Type B pancreatic cell (in vitro differentiated cells): ENCODE data around the gene AGT. TPM values are rescaled to one million over a fixed set of nuclear protein-coding genes. Genes with fewer than 3 reads are reported as not detected.

Experiments
- DNase-seq: peaks from one replicate; pipeline ENCODE4 v3.0.0; 2021; ENCODE audit warnings: mixed read lengths; ENCODE audit not compliant: unreplicated experiment; ENCODE audit errors: extremely low spot score
- H3K27ac Mint-ChIP-seq: 2 replicates; pipeline ENCODE4 v1.8.0; 2021; ENCODE audit warnings: mild to moderate bottlenecking, mixed read lengths
- H3K27me3 Mint-ChIP-seq: 2 replicates; pipeline ENCODE4 v1.8.0; 2021; ENCODE audit warnings: mixed read lengths
- H3K36me3 Mint-ChIP-seq: 2 replicates; pipeline ENCODE4 v1.8.0; 2021; ENCODE audit warnings: mixed read lengths
- H3K4me1 Mint-ChIP-seq: one replicate; pipeline ENCODE4 v1.8.0; 2021; ENCODE audit warnings: mixed read lengths; ENCODE audit not compliant: unreplicated experiment
- H3K4me3 Mint-ChIP-seq: 2 replicates; pipeline ENCODE4 v1.8.0; 2021; ENCODE audit warnings: mild to moderate bottlenecking, mixed read lengths
- H3K9me3 Mint-ChIP-seq: 2 replicates; pipeline ENCODE4 v1.8.0; 2021; ENCODE audit warnings: mixed read lengths
- CTCF ChIP-seq: fragments of 200-600 bp; sonication (generic); conservative IDR thresholded peaks from 2 replicates; pipeline ENCODE4 v1.5.0; 2021; ENCODE audit warnings: antibody characterized with exemption, mild to moderate bottlenecking
- total RNA-seq: library from RNA; stranded (reverse); gene quantifications from 2 replicates; pipeline ENCODE4 v1.2.1, GENCODE V29; 2021; ENCODE audit warnings: low replicate concordance

Gene AGT
- total RNA-seq, 1 donor from 2014 or later = 125 TPM

- Mint-ChIP-seq H3K9me3 (no peaks in the 10 kb centered on the region), H3K4me3 (no peak overlapping the region), H3K4me1 (peaks cover 8% of the 10 kb centered on the region), H3K27me3 (no peaks in the 10 kb centered on the region), H3K27ac (no peak overlapping the region), H3K36me3 (peaks cover 20% of the 10 kb centered on the region)
- no peak for TF ChIP-seq CTCF
- no peak for DNase-seq
Observed at GRCh38 chr1:230696218-230696617, 17.7 kb downstream of the AGT start.

- no peak overlapping the region for H3K4me3 Mint-ChIP-seq
- H3K27ac Mint-ChIP-seq = no peak overlapping the region
- H3K36me3 Mint-ChIP-seq = peaks cover 20% of the 10 kb centered on the region
- H3K9me3 Mint-ChIP-seq = no peaks in the 10 kb centered on the region
- peaks cover 12% of the 10 kb centered on the region for H3K4me1 Mint-ChIP-seq
- no peak for TF ChIP-seq CTCF
- H3K27me3 Mint-ChIP-seq = no peaks in the 10 kb centered on the region
- DNase-seq = no peak
Observed at GRCh38 chr1:230694991-230695390, 18.9 kb downstream of the AGT start.

- peaks cover 17% of the 10 kb centered on the region for H3K4me1 Mint-ChIP-seq
- H3K27ac Mint-ChIP-seq = no peak overlapping the region
- H3K4me3 Mint-ChIP-seq = no peak overlapping the region
Observed at GRCh38 chr1:230694464-230694863, 19.5 kb downstream of the AGT start.

GRCh38 chr1:230693777-230694176, 20.1 kb downstream of the AGT start:
- Mint-ChIP-seq H3K27me3 (no peaks in the 10 kb centered on the region), H3K4me1 (peaks cover 18% of the 10 kb centered on the region), H3K27ac (no peak overlapping the region), H3K36me3 (peaks cover 25% of the 10 kb centered on the region), H3K9me3 (no peaks in the 10 kb centered on the region), H3K4me3 (no peak overlapping the region)
- no peak for DNase-seq
- TF ChIP-seq CTCF = no peak

More at GRCh38 chr1:230694464-230694863, 19.5 kb downstream of the AGT start:
- peaks cover 25% of the 10 kb centered on the region for H3K36me3 Mint-ChIP-seq
- no peaks in the 10 kb centered on the region for H3K27me3 Mint-ChIP-seq
- no peak for TF ChIP-seq CTCF
- DNase-seq = no peak
- no peaks in the 10 kb centered on the region for H3K9me3 Mint-ChIP-seq

GRCh38 chr1:230693221-230693620, 20.7 kb downstream of the AGT start:
- Mint-ChIP-seq H3K27me3 (no peaks in the 10 kb centered on the region), H3K4me1 (peaks cover 18% of the 10 kb centered on the region), H3K4me3 (no peak overlapping the region), H3K36me3 (peaks cover 28% of the 10 kb centered on the region), H3K27ac (no peak overlapping the region), H3K9me3 (no peaks in the 10 kb centered on the region)
- DNase-seq = no peak
- no peak for TF ChIP-seq CTCF

- Mint-ChIP-seq H3K4me3 (no peak overlapping the region), H3K27ac (no peak overlapping the region), H3K9me3 (no peaks in the 10 kb centered on the region), H3K36me3 (peaks cover 38% of the 10 kb centered on the region), H3K27me3 (no peaks in the 10 kb centered on the region), H3K4me1 (peaks cover 18% of the 10 kb centered on the region)
- TF ChIP-seq CTCF = no peak
- DNase-seq = no peak
Observed at GRCh38 chr1:230691615-230692014, 22.3 kb downstream of the AGT start.
